Left lung (tissue), 10 donors: ENCODE results near the gene AP1S3. TPM values are rescaled to one million over a fixed set of nuclear protein-coding genes. Genes with fewer than 3 reads are reported as not detected.
A peak's percentile ranks its signal among the peaks of the same experiment; 100 is the strongest.

Experiments
- ATAC-seq: fragments of 200-7000 bp; cut with Tn5 transposase; one replicate; pipeline ENCODE4 v1.9.1; 2020; ENCODE audit warnings: moderate library complexity
- DNase-seq, 4 donors: peaks; one replicate each; pipeline ENCODE4 v3.0.0-alpha.2; 2013 to 2020
- H3K27ac ChIP-seq, 2 donors: fragments of 200-600 bp; sonication (generic) in 1 of 2; one replicate each; pipeline versions ENCODE4 v1.5.0 to v1.8.0; 2020 to 2021
- H3K27me3 ChIP-seq, 2 donors: fragments of 200-600 bp; sonication (generic) in 1 of 2; one replicate each; pipeline versions ENCODE4 v1.5.0 to v1.8.0; 2020 to 2021
- H3K36me3 ChIP-seq, 2 donors: fragments of 200-600 bp; sonication (generic) in 1 of 2; one replicate each; pipeline versions ENCODE4 v1.5.0 to v1.8.0; 2020 to 2021
- H3K4me1 ChIP-seq, 2 donors: fragments of 200-600 bp; one replicate each; pipeline ENCODE4 v1.8.0; 2021
- H3K4me3 ChIP-seq, 2 donors: fragments of 200-600 bp; sonication (generic) in 1 of 2; one replicate each; pipeline versions ENCODE4 v1.5.0 to v1.8.0; 2020 to 2021; ENCODE audit warnings: mild to moderate bottlenecking in 1 of 2
- H3K9me3 ChIP-seq, 2 donors: fragments of 200-600 bp; sonication (generic) in 1 of 2; one replicate each; pipeline versions ENCODE4 v1.5.0 to v1.8.0; 2020 to 2021
- intact Hi-C, 2 donors: fragments of 100-400 bp; cut with DNase I; formaldehyde crosslinking; loops; one replicate each; pipeline versions ENCODE4 v1.11.2 to v1.14.2; 2022
- polyA plus RNA-seq, 6 donors: library from polyadenylated mRNA; unstranded; fragments of 120-200 nt; gene quantifications; one replicate each; pipeline ENCODE4 v1.2.1, GENCODE V29; 2013; ENCODE audit not compliant: insufficient read length in 6 of 6
- total RNA-seq, 2 donors: library from RNA; stranded (reverse); fragmentation: NEBNext Ultra II Directional; extraction: Animal tissue kit (Norgen Biotek cat#: 25700); gene quantifications; one replicate each; pipeline ENCODE4 v1.2.1, GENCODE V29; 2021
- TF ChIP-seq, protein P1 (sequence below), 2 donors: fragments of 200-600 bp; sonication (generic) in 1 of 2; IDR thresholded peaks; one replicate each; pipeline versions ENCODE4 v1.5.0 to v1.8.0; 2021; ENCODE audit warnings: antibody characterized with exemption in 2 of 2
- donor health status: DM: no; HTN: yes; CAD: no.
- donor health status: DM: no; HTN: no; CAD: no.

AP1S3 gene
- total and polyA plus RNA-seq, 8 donors, result 4.3 to 23.4 (median 5.6) TPM

DNA sequence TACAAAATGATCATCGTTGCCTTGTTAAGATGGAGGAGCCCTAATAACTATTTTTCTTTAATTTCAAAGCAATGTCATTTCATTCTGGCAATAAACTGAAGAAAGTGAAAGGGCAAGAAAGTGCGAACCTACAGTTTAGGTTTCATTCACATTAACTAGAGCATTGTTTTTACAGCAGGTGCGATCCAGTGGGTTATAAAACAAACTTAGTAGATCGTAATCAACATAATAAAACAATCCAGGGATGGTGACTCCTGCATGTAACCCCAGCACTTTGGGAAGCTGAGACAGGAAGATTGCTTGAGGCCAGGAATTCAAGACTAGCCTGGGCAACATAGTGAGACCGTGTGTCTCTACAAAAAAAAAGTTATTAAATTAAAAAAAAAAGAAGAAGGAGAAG, 51.1 kb downstream of the AP1S3 start:
- H3K36me3 ChIP-seq, result no peaks in the 10 kb centered on the region
- no peaks in the 10 kb centered on the region for H3K9me3 ChIP-seq
- H3K27me3 ChIP-seq, result no peaks in the 10 kb centered on the region
- H3K4me1 ChIP-seq, result no peaks in the 10 kb centered on the region
- TF ChIP-seq, protein P1, sequence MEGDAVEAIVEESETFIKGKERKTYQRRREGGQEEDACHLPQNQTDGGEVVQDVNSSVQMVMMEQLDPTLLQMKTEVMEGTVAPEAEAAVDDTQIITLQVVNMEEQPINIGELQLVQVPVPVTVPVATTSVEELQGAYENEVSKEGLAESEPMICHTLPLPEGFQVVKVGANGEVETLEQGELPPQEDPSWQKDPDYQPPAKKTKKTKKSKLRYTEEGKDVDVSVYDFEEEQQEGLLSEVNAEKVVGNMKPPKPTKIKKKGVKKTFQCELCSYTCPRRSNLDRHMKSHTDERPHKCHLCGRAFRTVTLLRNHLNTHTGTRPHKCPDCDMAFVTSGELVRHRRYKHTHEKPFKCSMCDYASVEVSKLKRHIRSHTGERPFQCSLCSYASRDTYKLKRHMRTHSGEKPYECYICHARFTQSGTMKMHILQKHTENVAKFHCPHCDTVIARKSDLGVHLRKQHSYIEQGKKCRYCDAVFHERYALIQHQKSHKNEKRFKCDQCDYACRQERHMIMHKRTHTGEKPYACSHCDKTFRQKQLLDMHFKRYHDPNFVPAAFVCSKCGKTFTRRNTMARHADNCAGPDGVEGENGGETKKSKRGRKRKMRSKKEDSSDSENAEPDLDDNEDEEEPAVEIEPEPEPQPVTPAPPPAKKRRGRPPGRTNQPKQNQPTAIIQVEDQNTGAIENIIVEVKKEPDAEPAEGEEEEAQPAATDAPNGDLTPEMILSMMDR (IDR thresholded peaks at IDR 0.05), result no peak
- H3K4me3 ChIP-seq, result no peak overlapping the region
- H3K27ac ChIP-seq, result no peak overlapping the region
- ATAC-seq (no peak), DNase-seq (no peak)
- intact Hi-C loops, result no loop called here

DNA sequence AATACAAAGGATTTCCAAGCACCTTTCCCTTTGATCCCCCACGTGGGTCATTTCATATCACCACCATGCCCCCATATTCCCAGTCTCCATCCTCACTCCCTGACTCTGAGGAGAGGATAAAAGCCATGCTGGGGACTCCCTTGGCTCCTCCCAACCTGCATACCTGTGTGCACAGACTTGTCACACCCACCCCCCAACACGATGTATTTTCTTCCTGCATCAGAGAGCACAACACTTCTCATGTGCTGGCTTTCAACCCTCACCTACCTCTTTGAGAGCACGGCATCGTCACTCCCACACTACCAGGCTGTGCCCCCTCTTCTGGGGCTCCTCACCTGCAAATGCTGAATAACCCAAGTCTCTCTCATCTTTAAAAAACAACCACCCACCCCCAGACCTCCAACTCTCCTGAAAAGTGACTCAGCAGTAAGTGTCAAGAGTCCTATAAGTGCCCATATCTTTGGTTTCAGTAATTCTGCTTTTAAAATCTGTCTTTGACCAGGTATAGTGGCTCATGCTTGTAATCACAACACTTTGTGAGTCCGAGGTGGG, 53.1 kb downstream of the AP1S3 start:
- TF ChIP-seq, protein P1 (IDR thresholded peaks at IDR 0.05), result no peak
- intact Hi-C loops, result no loop called here
- no peak for ATAC-seq
- DNase-seq, result no peak
- no peaks in the 10 kb centered on the region for H3K27me3 ChIP-seq
- H3K36me3 ChIP-seq, result no peaks in the 10 kb centered on the region
- H3K4me1 ChIP-seq, result no peaks in the 10 kb centered on the region
- no peaks in the 10 kb centered on the region for H3K9me3 ChIP-seq
- no peak overlapping the region for H3K4me3 ChIP-seq
- no peak overlapping the region for H3K27ac ChIP-seq

GRCh38 chr2:223782629-223783028, 54.8 kb downstream of the AP1S3 start:
- intact Hi-C loops, result no loop called here
- DNase-seq (no peak), ATAC-seq (no peak)
- TF ChIP-seq, protein P1 (IDR thresholded peaks at IDR 0.05), result no peak
- Histone ChIP-seq H3K27me3 (no peaks in the 10 kb centered on the region), H3K4me3 (no peak overlapping the region), H3K27ac (no peak overlapping the region), H3K9me3 (no peaks in the 10 kb centered on the region), H3K4me1 (no peaks in the 10 kb centered on the region), H3K36me3 (no peaks in the 10 kb centered on the region)

DNA sequence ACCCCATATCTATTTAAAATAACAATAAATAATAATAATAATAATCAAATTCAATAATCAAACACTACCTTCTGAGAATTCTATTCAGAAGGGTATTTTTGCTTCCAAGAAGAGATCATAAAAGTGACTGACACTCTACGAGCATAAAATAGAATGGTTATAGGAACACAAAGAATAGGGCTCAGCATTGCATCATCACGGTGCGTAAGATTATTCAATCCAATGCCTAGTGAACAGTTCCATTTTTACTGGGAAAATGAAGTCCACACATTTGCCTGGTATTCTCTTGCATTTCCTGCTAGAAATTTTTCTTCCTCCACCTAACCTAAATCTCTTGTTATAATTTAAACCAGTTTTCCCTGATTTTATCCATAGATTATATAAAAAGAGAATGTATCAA, 55.8 kb downstream of the AP1S3 start:
- Histone ChIP-seq H3K9me3 (no peaks in the 10 kb centered on the region), H3K27me3 (no peaks in the 10 kb centered on the region), H3K36me3 (peaks cover 0 to 9% of the 10 kb centered on the region in 2 donors), H3K27ac (no peak overlapping the region), H3K4me1 (no peaks in the 10 kb centered on the region), H3K4me3 (no peak overlapping the region)
- intact Hi-C loops, result no loop called here
- DNase-seq (no peak), ATAC-seq (no peak)
- TF ChIP-seq, protein P1 (IDR thresholded peaks at IDR 0.05), result no peak

- TF ChIP-seq, protein P1 (IDR thresholded peaks at IDR 0.05), result no peak
- intact Hi-C loops, result no loop called here
- no peaks in the 10 kb centered on the region for H3K9me3 ChIP-seq
- no peaks in the 10 kb centered on the region for H3K4me1 ChIP-seq
- peaks cover 0 to 23% of the 10 kb centered on the region in 2 donors for H3K36me3 ChIP-seq
- H3K4me3 ChIP-seq, result no peak overlapping the region
- ATAC-seq (peak; percentile 59), DNase-seq (no peak)
- no peak overlapping the region for H3K27ac ChIP-seq
- H3K27me3 ChIP-seq, result no peaks in the 10 kb centered on the region
Observed at GRCh38 chr2:223779877-223780276, 57.5 kb downstream of the AP1S3 start.
